NCI-H345 treated with DMSO at 0.1 percent for 48 hours (cell line): Measurements from ENCODE around the gene SLC17A1.
"Not testable (repeated sequence)": the region's sequence is repeated elsewhere in the genome, so short reads cannot be mapped to it uniquely, and the experiment has no call there.

ENCODE experiments used
- DNase-seq: peaks from one replicate; lab custom pipeline; 2025; ENCODE audit not compliant: unreplicated experiment; lab: John Stamatoyannopoulos, UW

The SLC17A1 gene

DNA sequence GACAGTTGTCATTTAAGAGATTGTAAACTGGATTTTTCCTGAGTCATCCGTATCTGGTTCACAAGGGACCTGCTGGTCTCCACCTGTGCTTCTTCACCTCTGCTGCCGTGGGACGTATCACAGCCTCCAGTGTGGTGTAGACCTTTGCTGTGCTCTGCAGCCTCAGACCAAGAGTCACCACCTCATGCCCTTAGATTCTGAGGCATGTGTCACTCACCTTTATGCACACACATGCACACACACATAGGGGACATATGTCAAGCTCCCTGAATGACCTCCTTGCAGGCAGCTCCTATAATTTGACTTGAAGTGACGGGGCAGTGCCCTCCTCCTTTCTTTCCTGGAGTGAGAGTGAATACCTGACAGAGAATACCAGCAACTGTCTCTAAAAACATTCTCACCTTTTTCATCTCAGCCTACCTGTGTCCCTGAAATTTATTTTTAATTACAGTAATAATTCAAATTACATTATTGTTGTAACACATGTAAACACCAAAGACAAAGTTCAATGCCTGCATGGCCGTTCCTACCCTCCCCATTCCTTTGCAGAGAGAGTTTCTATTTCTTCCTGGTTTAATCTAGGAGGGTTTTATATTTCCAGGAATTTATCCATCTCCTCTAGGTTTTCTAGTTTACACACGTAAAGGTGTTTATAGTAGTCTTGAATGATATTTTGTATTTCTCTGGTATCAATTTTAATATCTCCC is 73.8 kb downstream of the SLC17A1 start:
- DNase-seq: no peak

DNA sequence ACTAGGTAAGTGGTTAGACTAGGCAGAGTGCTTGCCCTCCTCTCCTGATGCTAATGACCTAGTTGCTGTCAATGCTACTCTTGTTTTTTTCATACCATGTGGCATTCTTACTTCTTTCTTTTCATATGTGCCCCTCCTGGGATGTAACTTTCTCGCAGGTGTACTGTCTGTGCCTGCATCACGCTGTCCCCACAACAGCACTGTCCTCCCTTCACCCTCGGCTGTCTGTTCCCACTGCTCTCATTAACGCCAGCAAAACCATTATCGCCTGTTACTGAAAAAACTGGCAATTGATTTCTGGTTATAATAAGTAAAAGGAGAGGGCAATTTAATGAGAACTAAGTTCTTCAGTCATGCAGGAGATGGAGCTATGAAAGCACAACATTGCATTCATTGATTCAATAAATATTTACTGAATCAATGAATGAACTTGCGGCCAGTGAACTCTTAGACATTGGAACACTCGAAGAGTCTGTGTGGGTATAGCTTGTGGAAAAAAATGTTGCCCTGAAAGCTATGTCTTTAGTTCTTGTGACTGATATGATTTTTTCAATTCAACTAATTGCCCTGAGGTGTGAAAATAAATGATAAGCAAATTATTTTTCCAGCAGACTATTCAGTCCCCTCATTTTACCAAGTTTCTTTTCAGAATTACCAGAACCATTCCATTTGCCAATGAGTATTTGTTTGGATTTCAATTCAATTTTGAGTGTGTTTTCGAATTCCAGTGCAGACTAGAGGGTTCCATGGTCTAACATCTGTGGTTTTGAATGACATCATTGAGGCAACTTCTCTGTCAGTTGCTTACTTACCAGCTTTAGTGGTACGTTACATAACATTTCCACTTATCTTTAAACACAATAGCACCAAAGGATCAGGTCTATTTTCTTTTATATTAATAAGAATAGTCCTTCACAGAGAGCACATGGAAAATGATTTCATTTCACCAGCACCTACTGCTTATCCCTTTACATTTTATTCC is 75.2 kb downstream of the SLC17A1 start:
- no peak for DNase-seq

- DNase-seq: no peak
Measured at GRCh38 chr6:25755483-25755882, 76.4 kb downstream of the SLC17A1 start.

- no peak for DNase-seq
Measured at GRCh38 chr6:25754535-25754934, 77.3 kb downstream of the SLC17A1 start, which contains the start of gene SLC17A4. TSS of gene SLC17A4 (plus strand) at chr6:25754742. CDS start at chr6:25761963, 7,221 bp downstream.

DNA sequence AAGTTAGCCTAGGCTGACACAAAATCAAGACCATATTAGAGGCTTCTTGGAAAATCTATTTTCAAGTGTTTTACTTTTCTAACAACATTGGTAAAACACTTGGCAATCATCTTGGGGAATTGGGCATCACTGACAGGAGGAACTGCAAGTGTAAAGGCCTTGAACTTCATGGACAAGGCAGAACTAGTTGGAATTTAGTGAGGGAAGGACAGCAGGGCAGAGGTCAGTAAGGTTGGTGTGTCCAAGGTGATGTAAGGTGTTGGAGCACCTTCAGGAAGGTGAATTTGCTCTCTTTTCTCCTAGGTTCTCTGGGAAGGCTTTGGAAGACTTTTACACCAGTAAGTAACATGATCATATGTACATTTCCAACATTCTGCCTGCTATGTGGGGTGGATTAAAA is 78.8 kb downstream of the SLC17A1 start:
- DNase-seq: no peak

- DNase-seq: no peak
Measured at GRCh38 chr6:25750906-25751305, 80.9 kb downstream of the SLC17A1 start.

GRCh38 chr6:25749837-25750236 is 82.0 kb downstream of the SLC17A1 start:
- DNase-seq: no peak

- DNase-seq: not testable (repeated sequence)
Measured at GRCh38 chr6:25748601-25749517, 83.0 kb downstream of the SLC17A1 start.

DNA sequence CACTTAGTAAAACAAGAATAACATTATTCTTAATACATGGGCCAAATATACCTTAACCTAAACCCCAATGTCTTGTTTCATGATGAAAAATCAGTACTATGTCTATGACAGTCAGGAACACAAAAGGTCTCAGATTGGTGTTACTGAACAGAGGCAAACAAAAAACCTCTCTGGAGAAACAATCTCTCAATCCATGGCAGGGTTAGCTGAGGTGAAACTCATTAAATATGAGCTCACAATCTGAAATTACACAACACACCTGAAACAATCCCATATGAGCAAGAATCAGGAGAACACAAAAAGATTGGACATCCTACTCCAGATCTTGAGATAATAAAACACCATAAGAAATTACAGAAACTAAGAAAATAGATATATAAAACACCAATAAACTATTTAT is 83.8 kb downstream of the SLC17A1 start:
- no peak for DNase-seq

GRCh38 chr6:25747477-25747876 is 84.4 kb downstream of the SLC17A1 start:
- DNase-seq: no peak

DNA sequence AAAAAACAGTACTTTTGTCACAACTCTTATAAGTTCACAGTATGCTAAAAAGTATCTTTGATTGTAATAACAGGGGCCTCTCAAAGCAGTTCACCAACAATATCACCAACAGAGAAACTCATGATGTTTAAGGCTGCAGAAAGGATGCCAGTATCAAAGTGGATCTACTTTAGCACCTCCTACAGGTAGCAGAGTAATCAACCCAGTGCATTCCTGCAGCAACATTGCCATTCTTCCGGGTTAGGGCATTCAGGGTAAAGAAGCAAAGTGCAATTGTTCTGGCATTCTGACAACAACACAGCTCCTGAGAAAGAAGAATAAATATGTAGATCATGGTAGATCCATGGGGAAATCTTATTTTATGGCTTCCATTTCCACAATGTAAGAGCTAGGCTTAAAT is 84.9 kb downstream of the SLC17A1 start:
- DNase-seq: no peak

GRCh38 chr6:25745836-25746235 is 86.0 kb downstream of the SLC17A1 start:
- no peak for DNase-seq

- DNase-seq: no peak
Measured at GRCh38 chr6:25743868-25744267, 88.0 kb downstream of the SLC17A1 start.

GRCh38 chr6:25735261-25735660 is 96.6 kb downstream of the SLC17A1 start:
- DNase-seq: no peak
